WTC11 (cell line): Measurements from ENCODE around the gene ANKIB1. TPM values are rescaled to one million over a fixed set of nuclear protein-coding genes. Genes with fewer than 3 reads are reported as not detected.
A peak's percentile ranks its signal among the peaks of the same experiment; 100 is the strongest.

ENCODE experiments used
- ATAC-seq: fragments of 200-7000 bp; cut with Tn5 transposase; 2 replicates; pipeline ENCODE4 v1.10.0; 2021; ENCODE audit warnings: mild to moderate bottlenecking, moderate library complexity
- CTCF ChIA-PET: fragments of 300-600 bp; sonication (Branson Sonifier 250); formaldehyde crosslinking; loops from one replicate; lab custom pipeline; 2021; ENCODE audit warnings: antibody characterized with exemption; lab: Charles Lee
- POLR2A ChIA-PET: fragments of 350-600 bp; sonication (Branson Sonifier 250); formaldehyde crosslinking; loops from one replicate; lab custom pipeline; 2021; ENCODE audit warnings: antibody characterized with exemption; lab: Charles Lee
- DNase-seq: peaks from one replicate; pipeline ENCODE4 v3.0.0; 2021; ENCODE audit warnings: low spot score
- H3K27ac Mint-ChIP-seq: 2 replicates; pipeline ENCODE4 v1.8.0; 2021; ENCODE audit warnings: mixed read lengths
- H3K27me3 Mint-ChIP-seq: 2 replicates; pipeline ENCODE4 v1.8.0; 2021; ENCODE audit warnings: low read depth, mild to moderate bottlenecking, moderate library complexity, mixed read lengths
- H3K36me3 Mint-ChIP-seq: 2 replicates; pipeline ENCODE4 v1.8.0; 2021; ENCODE audit warnings: mixed read lengths
- H3K4me1 Mint-ChIP-seq: 2 replicates; pipeline ENCODE4 v1.8.0; 2022; ENCODE audit warnings: mixed read lengths
- H3K4me3 Mint-ChIP-seq: 2 replicates; pipeline ENCODE4 v1.8.0; 2021; ENCODE audit warnings: mild to moderate bottlenecking, moderate library complexity, mixed read lengths
- H3K9me3 Mint-ChIP-seq: 2 replicates; pipeline ENCODE4 v1.8.0; 2021; ENCODE audit warnings: mixed read lengths
- CBFB ChIP-seq: sonication (generic); formaldehyde crosslinking; IDR thresholded peaks from 2 replicates; pipeline ENCODE4 v1.8.1; 2022; ENCODE audit warnings: mild to moderate bottlenecking, low read depth, missing genetic modification reagents
- ELF4 ChIP-seq: sonication (generic); formaldehyde crosslinking; IDR thresholded peaks from 2 replicates; pipeline ENCODE4 v1.8.1; 2022; ENCODE audit warnings: low read depth, mild to moderate bottlenecking, moderate library complexity, missing genetic modification reagents
- ETV6 ChIP-seq: sonication (generic); formaldehyde crosslinking; IDR thresholded peaks from 2 replicates; pipeline ENCODE4 v1.8.1; 2022; ENCODE audit warnings: mild to moderate bottlenecking, missing genetic modification reagents
- GTF2I ChIP-seq: fragments of 250-450 bp; sonication (Bioruptor Pico); conservative IDR thresholded peaks from 2 replicates; pipeline ENCODE4 v1.4.0; 2021; ENCODE audit warnings: mild to moderate bottlenecking
- NR1H2 ChIP-seq: sonication (generic); formaldehyde crosslinking; IDR thresholded peaks from 2 replicates; pipeline ENCODE4 v1.9.0; 2021; ENCODE audit warnings: mild to moderate bottlenecking, moderate library complexity, missing genetic modification reagents
- ZNF138 ChIP-seq: sonication (generic); formaldehyde crosslinking; conservative IDR thresholded peaks from 2 replicates; pipeline ENCODE4 v1.8.1; 2022; ENCODE audit warnings: mild to moderate bottlenecking, moderate library complexity, missing genetic modification reagents
- total RNA-seq: library from RNA; stranded (reverse); gene quantifications from 3 replicates; pipeline ENCODE4 v1.2.3, GENCODE V29; 2021
- TF ChIP-seq, protein P1 (sequence below): fragments of 250-450 bp; sonication (Bioruptor Pico); IDR thresholded peaks from 2 replicates; pipeline ENCODE4 v1.9.0; 2021; ENCODE audit warnings: mild to moderate bottlenecking, borderline replicate concordance
- TF ChIP-seq, protein P2 (sequence below): sonication (generic); formaldehyde crosslinking; IDR thresholded peaks from 2 replicates; pipeline ENCODE4 v1.8.1; 2022; ENCODE audit warnings: mild to moderate bottlenecking, missing genetic modification reagents, moderate library complexity, borderline replicate concordance
- TF ChIP-seq, protein P3 (sequence below): sonication (generic); formaldehyde crosslinking; IDR thresholded peaks from 2 replicates; pipeline ENCODE4 v1.8.0; 2022; ENCODE audit warnings: mild to moderate bottlenecking, missing genetic modification reagents
- TF ChIP-seq, protein P4 (sequence below): sonication (generic); formaldehyde crosslinking; IDR thresholded peaks from 2 replicates; pipeline ENCODE4 v1.8.0; 2022; ENCODE audit warnings: missing genetic modification reagents

Gene ANKIB1
- total RNA-seq, 1 experiment from 2014 or later: 38.5 TPM

DNA sequence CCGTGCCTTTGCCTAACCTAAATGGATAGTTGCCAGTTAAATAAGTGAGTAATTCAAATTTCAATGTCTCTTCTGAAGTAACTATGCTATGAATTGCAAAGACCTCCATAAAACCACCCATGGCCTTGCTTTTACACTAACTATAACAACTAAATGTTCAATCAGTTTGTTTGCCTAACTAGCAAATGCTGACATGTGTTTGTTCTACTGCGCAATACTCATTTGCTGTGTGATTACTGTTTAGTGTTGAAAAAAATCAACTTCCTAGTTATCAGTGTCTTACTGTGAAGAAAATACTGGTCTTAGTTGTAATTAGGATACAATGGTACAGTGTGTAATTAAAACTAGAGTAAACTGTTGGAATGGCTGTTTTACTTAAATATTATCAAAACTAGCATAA is 154.2 kb downstream of the ANKIB1 start:
- CTCF ChIA-PET: no interaction called here
- TF ChIP-seq ETV6 (CRISPR knock-in tag) (no peak), ZNF138 (CRISPR knock-in tag) (no peak), NR1H2 (CRISPR knock-in tag) (no peak), CBFB (CRISPR knock-in tag) (no peak), ELF4 (CRISPR knock-in tag) (no peak)
- TF ChIP-seq, protein P1, sequence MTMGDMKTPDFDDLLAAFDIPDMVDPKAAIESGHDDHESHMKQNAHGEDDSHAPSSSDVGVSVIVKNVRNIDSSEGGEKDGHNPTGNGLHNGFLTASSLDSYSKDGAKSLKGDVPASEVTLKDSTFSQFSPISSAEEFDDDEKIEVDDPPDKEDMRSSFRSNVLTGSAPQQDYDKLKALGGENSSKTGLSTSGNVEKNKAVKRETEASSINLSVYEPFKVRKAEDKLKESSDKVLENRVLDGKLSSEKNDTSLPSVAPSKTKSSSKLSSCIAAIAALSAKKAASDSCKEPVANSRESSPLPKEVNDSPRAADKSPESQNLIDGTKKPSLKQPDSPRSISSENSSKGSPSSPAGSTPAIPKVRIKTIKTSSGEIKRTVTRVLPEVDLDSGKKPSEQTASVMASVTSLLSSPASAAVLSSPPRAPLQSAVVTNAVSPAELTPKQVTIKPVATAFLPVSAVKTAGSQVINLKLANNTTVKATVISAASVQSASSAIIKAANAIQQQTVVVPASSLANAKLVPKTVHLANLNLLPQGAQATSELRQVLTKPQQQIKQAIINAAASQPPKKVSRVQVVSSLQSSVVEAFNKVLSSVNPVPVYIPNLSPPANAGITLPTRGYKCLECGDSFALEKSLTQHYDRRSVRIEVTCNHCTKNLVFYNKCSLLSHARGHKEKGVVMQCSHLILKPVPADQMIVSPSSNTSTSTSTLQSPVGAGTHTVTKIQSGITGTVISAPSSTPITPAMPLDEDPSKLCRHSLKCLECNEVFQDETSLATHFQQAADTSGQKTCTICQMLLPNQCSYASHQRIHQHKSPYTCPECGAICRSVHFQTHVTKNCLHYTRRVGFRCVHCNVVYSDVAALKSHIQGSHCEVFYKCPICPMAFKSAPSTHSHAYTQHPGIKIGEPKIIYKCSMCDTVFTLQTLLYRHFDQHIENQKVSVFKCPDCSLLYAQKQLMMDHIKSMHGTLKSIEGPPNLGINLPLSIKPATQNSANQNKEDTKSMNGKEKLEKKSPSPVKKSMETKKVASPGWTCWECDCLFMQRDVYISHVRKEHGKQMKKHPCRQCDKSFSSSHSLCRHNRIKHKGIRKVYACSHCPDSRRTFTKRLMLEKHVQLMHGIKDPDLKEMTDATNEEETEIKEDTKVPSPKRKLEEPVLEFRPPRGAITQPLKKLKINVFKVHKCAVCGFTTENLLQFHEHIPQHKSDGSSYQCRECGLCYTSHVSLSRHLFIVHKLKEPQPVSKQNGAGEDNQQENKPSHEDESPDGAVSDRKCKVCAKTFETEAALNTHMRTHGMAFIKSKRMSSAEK (CRISPR knock-in tag): no peak
- TF ChIP-seq, protein P2, sequence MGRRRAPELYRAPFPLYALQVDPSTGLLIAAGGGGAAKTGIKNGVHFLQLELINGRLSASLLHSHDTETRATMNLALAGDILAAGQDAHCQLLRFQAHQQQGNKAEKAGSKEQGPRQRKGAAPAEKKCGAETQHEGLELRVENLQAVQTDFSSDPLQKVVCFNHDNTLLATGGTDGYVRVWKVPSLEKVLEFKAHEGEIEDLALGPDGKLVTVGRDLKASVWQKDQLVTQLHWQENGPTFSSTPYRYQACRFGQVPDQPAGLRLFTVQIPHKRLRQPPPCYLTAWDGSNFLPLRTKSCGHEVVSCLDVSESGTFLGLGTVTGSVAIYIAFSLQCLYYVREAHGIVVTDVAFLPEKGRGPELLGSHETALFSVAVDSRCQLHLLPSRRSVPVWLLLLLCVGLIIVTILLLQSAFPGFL (CRISPR knock-in tag): no peak
- TF ChIP-seq, protein P3, sequence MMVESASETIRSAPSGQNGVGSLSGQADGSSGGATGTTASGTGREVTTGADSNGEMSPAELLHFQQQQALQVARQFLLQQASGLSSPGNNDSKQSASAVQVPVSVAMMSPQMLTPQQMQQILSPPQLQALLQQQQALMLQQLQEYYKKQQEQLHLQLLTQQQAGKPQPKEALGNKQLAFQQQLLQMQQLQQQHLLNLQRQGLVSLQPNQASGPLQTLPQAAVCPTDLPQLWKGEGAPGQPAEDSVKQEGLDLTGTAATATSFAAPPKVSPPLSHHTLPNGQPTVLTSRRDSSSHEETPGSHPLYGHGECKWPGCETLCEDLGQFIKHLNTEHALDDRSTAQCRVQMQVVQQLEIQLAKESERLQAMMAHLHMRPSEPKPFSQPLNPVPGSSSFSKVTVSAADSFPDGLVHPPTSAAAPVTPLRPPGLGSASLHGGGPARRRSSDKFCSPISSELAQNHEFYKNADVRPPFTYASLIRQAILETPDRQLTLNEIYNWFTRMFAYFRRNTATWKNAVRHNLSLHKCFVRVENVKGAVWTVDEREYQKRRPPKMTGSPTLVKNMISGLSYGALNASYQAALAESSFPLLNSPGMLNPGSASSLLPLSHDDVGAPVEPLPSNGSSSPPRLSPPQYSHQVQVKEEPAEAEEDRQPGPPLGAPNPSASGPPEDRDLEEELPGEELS: no peak
- TF ChIP-seq, all 79 proteins: peak for 0
- DNase-seq (no peak), ATAC-seq (no peak)
- Mint-ChIP-seq H3K4me1 (peaks cover 6% of the 10 kb centered on the region), H3K4me3 (no peak overlapping the region), H3K9me3 (no peaks in the 10 kb centered on the region), H3K36me3 (peaks cover 17% of the 10 kb centered on the region), H3K27ac (no peak overlapping the region), H3K27me3 (no peaks in the 10 kb centered on the region)
- POLR2A ChIA-PET: no interaction called here

DNA sequence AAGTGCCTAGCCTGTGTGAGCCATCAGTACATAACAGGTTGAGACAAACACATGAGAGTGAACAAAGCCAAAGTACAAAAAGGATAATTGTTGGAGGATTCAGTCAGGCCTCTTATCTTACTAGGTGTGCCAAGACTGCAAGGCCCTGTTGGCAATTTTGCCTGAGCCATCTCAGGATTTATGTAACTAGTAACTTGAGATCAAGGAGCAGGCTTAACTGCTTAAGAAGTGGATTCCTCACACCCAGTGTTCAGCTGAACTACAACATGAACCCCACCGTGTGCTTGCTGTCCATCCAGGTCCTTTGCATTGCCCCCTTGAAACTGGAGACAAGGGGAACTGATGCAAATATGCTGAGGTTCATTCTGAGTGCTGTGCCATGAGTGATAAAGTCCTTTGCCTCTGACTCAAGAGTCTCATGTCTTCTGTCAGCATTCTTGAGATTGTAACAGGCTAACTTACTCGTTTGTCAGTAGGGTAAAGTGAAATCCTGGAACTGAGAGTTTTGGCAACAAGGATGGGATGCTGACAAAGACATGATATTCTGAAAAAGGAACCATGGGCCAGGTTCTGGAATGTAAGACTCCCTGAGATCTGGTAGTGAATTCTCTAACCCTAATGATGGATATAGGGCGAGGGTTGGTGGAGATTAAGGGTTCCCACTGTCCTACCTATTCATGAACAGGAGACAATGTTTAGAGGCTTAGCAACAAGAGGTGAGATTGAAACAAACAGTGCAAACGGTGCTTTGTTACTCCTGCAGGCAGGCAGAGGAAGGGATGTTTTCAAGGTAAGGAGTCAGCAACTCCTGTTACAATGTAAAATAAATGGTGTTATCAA is 157.4 kb downstream of the ANKIB1 start:
- TF ChIP-seq, protein P4, sequence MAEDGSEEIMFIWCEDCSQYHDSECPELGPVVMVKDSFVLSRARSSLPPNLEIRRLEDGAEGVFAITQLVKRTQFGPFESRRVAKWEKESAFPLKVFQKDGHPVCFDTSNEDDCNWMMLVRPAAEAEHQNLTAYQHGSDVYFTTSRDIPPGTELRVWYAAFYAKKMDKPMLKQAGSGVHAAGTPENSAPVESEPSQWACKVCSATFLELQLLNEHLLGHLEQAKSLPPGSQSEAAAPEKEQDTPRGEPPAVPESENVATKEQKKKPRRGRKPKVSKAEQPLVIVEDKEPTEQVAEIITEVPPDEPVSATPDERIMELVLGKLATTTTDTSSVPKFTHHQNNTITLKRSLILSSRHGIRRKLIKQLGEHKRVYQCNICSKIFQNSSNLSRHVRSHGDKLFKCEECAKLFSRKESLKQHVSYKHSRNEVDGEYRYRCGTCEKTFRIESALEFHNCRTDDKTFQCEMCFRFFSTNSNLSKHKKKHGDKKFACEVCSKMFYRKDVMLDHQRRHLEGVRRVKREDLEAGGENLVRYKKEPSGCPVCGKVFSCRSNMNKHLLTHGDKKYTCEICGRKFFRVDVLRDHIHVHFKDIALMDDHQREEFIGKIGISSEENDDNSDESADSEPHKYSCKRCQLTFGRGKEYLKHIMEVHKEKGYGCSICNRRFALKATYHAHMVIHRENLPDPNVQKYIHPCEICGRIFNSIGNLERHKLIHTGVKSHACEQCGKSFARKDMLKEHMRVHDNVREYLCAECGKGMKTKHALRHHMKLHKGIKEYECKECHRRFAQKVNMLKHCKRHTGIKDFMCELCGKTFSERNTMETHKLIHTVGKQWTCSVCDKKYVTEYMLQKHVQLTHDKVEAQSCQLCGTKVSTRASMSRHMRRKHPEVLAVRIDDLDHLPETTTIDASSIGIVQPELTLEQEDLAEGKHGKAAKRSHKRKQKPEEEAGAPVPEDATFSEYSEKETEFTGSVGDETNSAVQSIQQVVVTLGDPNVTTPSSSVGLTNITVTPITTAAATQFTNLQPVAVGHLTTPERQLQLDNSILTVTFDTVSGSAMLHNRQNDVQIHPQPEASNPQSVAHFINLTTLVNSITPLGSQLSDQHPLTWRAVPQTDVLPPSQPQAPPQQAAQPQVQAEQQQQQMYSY (CRISPR knock-in tag): peak; percentile 77
- TF ChIP-seq GTF2I: no peak
- H3K9me3 Mint-ChIP-seq: no peaks in the 10 kb centered on the region
- no peak overlapping the region for H3K4me3 Mint-ChIP-seq
- H3K4me1 Mint-ChIP-seq: peaks cover 6% of the 10 kb centered on the region
- H3K36me3 Mint-ChIP-seq: peaks cover 8% of the 10 kb centered on the region
- DNase-seq (no peak), ATAC-seq (peak; percentile 23; the same call in 1 of the 2 replicates)
- H3K27ac Mint-ChIP-seq: peak overlapping the region; percentile 68
- no peaks in the 10 kb centered on the region for H3K27me3 Mint-ChIP-seq
- CTCF ChIA-PET: interaction anchor here (2.2 kb wide), 1 partner anchor 44 kb away, joined by 10 read pairs; the partner anchor contains the start of gene GATAD1
- POLR2A ChIA-PET: no interaction called here
